HG03378 (cell line): ENCODE results near the gene DYDC2.
"Not testable (repeated sequence)": the region's sequence is repeated elsewhere in the genome, so short reads cannot be mapped to it uniquely, and the experiment has no call there.

Source experiments
- ATAC-seq: cut with Tn5 transposase; IDR thresholded peaks from one replicate; pipeline ENCODE4 v1.9.1; 2021; ENCODE audit warnings: mild to moderate bottlenecking, moderate library complexity; ENCODE audit not compliant: unreplicated experiment

DYDC2 gene

GRCh38 chr10:80411681-80412220 lies 55.2 kb downstream of the DYDC2 start:
- ATAC-seq = no peak

GRCh38 chr10:80412486-80412885 lies 55.9 kb downstream of the DYDC2 start:
- no peak for ATAC-seq

- ATAC-seq = no peak
Observed at GRCh38 chr10:80413271-80413996, 56.9 kb downstream of the DYDC2 start.

- ATAC-seq = no peak
Observed at GRCh38 chr10:80414142-80414895, 57.7 kb downstream of the DYDC2 start.

- no peak for ATAC-seq
Observed at GRCh38 chr10:80415734-80416478, 59.3 kb downstream of the DYDC2 start.

- no peak for ATAC-seq
Observed at GRCh38 chr10:80416479-80417098, 60.0 kb downstream of the DYDC2 start.

- not testable (repeated sequence) for ATAC-seq
Observed at GRCh38 chr10:80417256-80417655, 60.7 kb downstream of the DYDC2 start.
